Measurements from ENCODE around the gene PRKCH.

GRCh38 chr14:61326146-61326545 lies 4.8 kb downstream of the PRKCH start:
- TF ChIP-seq ELF4 (CRISPR knock-in tag; IDR thresholded peaks at IDR 0.05; ENCODE audit: low read depth), result no peak
- TF ChIP-seq CTCF (IDR thresholded peaks at IDR 0.05), result no peak
- no peak for TF ChIP-seq MAX (CRISPR knock-in tag; IDR thresholded peaks at IDR 0.05)
- TF ChIP-seq SMAD3 (CRISPR knock-in tag; IDR thresholded peaks at IDR 0.05; ENCODE audit: borderline replicate concordance), result no peak
- TF ChIP-seq ESRRA (CRISPR knock-in tag; IDR thresholded peaks at IDR 0.05; ENCODE audit: borderline replicate concordance), result no peak
- TF ChIP-seq ZBTB21 (CRISPR knock-in tag; IDR thresholded peaks at IDR 0.05; ENCODE audit: borderline replicate concordance), result no peak
- TF ChIP-seq CREB1 (CRISPR knock-in tag; IDR thresholded peaks at IDR 0.05), result no peak
- TF ChIP-seq SP1 (CRISPR knock-in tag; conservative IDR thresholded peaks at IDR 0.05), result no peak
- TF ChIP-seq ETV6 (CRISPR knock-in tag; IDR thresholded peaks at IDR 0.05), result no peak
- TF ChIP-seq TCF7 (CRISPR knock-in tag; IDR thresholded peaks at IDR 0.05; ENCODE audit: low read depth), result no peak
- no peak for TF ChIP-seq HMGXB4 (CRISPR knock-in tag; IDR thresholded peaks at IDR 0.05)
- TF ChIP-seq PRDM15 (CRISPR knock-in tag; IDR thresholded peaks at IDR 0.05), result no peak

All from WTC11 (cell line).